ENCODE measurements around the gene DPYSL5.
"Not testable (repeated sequence)": the region's sequence is repeated elsewhere in the genome, so short reads cannot be mapped to it uniquely, and the experiment has no call there.

DPYSL5 gene

DNA sequence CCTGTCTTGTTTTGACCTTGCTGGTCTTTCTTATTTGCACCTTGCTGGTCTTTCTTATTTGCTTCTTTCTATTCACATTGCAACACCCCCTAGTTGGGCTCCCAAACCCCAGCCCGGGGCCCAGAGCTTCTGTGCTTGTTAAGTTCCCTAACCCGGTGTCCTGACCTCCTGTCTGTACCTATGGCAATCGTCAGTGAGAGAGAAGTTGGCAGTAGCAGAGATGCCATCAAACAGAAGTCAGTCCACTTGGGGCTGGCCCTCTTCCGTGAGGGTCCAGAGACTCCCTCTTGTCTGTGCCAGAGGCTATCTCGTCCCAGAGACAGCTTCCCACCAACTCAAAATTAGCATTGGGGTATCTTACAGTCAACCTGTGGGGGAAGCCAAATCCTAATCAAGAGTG, 55.7 kb downstream of the DPYSL5 start:
- no peak for FAIRE-seq

DNA sequence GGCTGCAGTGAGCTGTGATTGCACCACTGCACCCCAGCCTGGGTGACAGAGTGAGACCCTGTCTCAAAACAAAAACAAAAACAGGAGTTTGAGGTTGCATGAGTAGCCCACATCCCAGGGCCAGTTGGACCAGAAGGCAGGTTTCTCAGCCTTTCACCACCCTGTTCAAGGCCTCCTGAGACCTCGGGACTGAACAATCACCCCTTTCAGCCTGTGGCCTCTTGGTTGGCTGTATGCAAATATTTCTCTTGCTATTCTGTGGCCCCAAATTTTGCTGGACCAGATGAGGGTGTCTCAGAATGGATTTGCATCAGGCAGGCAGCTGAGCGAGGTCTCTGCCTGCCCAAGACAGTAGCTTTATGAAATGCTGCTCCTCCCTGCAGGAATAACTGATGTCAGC, 56.9 kb downstream of the DPYSL5 start:
- no peak for FAIRE-seq

DNA sequence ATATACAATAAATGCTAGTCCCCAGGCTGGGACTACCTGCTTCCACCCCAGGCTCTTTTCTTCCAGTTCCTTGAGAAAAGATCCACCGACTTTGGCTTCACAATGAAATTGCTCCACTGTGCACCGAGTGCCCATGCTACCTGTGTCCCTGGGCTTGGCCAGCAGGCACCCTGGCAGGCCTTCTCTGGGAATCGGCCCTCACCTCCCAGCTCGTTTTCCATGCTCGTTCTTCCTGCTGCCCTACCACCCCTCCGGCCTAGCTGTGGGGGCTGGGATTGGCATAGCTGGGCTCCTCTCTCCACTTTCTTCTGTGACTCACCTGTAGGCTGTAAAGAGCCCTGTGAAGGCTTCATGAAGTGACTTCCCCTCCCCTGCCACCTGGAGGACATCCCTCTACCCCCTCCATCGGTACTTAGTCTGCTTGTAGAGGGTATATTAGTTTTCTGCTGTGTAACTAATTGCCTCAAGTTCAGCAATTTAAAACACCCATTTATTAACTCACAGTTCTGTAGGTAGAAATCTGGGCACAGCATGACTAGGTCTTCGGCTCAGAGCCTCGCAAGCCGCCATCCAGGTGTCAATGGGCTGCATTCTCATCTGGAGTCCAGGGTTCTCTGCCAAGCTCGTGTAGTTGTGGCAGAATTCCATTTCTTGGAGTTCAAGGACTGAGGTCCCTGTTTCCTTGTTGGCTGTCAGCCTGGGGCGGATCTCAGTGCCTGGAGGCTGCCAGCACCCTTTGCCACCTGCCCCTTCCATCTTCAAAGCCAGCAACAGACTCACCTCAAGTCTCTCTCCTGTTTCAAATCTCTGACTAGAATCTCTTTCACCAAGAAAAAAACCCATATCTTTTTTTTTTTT, 57.6 kb downstream of the DPYSL5 start:
- FAIRE-seq, result no peak

DNA sequence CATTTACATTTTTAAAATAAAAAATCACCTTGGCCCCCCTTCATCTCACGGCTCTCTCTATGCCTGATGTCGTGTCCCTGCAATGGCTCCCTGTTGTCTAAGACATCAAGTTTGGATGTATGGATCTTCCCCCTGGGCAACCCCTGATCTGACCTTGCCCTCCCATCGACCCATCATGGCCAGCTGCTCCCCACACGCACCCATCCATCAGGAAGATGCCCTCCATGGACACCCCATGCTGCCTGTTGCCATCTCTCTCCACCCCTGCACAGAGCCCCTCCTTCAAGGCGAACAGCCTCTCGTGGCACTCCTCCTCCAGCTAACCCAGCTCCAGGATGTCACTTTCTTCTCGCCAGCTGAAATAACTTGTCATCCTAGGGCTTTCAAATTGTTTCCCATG, 59.5 kb downstream of the DPYSL5 start:
- no peak for FAIRE-seq

DNA sequence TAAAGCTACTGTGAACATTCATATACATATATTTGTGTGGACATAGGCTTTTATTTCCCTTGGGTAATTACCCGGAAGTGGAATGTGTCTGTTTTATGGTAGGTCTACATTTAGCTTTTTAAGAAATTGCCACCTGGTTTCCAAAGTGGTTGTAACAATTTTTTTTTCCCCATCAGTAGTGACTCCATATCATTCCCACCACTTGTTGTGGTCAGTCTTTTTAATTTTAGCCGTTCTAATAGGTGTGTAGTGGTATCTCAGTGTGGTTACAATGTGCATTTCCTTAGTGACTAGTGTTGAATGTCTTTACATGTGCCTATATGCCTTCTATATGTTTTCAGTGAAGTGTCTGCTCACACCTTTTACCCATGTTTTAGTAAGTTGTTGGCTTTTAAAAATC, 62.2 kb downstream of the DPYSL5 start:
- FAIRE-seq, result no peak

DNA sequence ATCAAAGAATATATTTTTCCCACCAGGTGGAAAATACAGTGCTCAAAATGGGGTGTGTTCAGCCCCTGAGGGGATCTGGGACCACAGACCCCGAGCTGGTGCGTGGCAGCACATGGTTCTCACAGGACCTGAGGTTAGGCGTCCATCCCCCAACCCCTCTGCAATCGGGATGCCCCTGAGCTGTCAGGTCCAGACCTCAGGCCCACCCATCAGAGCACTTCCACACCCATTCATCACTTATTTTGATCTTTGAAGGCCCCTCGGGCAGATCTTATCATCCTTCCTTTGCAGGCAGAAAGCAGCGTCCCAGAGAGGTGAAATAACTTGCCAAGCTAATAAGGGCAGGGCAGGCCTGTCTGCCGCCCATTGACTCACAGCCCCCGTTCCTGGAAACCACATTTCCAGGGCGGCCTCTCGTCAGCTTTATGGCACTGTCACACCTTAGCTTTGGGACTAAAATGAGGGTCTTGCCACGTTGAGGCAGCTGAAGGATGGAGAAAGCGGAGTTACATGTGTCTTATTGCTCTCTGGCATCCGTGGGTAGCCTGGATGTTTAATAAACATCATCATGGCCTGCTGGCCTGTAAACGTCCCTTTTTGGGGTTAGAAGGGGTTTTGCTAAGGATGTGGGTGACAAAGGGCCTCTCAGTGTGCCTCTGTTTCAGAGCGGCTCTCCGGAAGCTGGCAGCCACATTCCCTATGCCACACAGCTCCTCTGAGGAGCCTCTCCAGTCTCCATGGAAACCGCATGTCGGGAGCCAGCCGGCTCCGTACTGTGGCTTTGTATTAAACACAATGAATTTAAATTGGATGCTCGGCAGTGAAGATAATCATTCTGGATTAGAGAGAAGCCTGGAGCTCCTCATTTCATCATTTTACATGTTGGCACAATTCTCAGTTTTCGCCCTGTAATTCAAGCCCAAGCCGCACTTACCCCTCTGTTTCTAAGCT, 64.3 kb downstream of the DPYSL5 start:
- no peak for FAIRE-seq

DNA sequence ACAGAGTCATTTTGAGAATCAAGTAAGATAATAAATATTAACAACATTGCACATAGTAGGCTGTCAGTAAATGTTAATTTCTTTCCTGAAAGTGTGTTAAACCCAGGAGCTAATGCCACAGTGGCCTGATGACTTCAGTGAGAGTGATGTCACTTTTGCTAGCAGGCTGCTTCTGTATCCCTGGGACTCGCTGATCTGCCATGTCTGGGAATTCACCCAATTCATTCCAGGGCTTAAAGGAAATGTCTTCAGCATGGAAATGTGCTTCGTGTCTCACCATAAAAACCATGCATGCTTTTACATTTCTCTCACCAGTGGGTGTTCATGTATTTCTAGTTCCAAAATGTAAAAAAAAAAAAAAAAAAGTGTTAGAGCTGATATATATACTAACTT, 65.7 kb downstream of the DPYSL5 start:
- FAIRE-seq, result no peak

DNA sequence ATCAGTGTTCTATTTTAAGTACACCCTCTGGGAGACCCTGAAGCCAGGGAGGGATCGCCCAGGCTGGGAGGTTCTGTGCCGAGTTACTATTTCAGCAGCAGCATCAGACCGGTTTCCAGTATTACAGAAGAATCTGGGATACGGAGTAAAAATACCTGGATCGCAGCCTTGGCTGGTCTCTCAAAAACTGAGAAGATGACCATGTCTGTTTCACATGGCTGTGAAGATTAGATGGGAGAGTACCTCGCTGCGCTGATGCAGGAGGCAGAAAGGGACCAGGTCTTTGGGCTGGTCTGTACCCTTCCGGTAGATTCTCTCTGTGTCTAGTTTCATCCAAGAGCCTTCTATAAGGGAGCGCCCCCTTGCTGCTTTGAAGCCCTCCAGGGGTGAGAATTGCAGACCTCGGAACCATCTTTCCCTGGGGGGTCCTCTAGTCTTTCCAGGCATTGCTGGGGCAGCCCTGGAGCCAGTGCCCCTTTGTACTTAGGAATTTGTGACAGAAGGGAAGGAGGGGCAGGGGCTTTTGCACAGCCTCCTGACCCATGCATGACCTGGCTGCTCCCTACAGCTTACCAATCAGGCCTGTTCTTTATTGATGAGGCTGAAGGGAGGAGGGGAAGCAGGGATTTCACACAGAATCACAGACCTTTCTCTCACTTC, 66.2 kb downstream of the DPYSL5 start:
- FAIRE-seq, result no peak

DNA sequence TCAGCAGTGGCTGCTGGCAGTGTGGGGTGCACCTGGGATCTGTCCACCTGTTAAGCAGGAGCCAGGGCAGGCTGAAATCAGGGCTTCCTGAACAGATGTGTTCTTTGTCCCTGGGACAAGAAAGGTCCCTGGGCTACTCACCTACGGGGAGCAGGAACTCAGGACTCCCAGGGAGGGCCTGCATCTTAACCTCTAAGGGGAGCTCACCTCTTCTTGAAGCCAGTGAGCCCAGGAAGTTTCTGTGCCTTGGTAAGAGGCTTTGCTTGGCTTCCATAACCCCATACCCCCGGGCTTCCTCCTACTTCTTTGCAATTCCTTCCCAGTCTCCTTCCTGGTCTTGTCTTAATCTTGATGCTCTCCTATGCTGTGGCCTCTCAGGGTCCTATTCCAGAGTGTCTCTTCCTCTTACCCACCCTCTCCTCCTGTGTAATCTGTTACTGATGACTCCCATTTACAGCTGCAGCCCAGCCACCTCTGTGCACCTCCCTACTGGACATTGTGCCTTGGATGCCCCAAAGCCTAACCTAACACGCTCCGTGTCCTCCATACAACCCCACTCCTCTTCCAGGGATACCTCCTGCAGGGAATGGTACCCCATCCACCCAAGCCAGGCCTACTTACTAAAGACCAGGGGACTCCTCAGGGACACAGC, 66.9 kb downstream of the DPYSL5 start:
- FAIRE-seq, result no peak

DNA sequence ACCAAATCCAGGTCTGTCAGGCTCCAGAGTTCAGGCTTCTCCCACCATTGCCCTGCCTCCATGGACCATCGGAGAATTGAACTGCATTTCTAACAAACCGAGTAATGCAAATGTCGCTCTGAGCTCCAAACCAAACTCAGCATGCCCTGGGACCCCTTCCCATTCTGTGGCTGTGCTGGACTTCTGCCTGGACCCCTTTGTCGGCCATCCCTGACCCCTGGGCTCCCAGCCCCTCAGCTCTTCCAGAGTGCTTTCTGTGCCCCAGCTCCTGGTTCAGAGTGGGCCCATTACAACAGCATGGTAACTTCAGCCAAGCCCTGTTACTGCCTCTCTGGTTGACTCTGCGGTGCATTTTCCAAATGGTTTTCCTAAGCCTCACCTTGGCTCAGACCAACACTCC, 67.4 kb downstream of the DPYSL5 start:
- no peak for FAIRE-seq

DNA sequence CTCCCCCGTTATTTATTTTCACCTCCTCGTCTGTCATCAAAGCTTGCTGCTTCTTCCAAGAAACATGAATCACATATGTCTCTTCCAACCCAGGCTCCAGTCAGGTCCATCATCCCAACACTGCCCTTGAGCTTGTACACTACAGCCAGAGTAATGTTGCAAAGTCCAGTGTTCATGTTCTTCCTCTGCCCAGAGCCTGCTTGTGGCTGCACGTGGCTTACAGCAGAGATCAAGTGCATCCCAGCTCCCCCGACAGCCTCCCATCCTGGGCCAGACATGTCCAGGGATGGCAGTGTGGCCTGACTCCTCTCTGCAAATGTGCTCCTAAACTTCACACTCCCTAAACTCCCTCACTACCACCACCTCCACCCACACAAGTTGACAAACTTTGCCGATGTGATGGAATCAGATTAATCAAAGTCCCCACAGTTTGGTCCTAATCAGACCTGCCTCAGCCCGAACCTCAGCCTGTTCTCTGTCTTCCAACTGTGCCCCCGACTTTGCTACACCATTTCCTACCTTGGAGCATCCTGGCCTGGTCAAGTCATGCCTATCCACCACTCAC, 68.3 kb downstream of the DPYSL5 start:
- no peak for FAIRE-seq

DNA sequence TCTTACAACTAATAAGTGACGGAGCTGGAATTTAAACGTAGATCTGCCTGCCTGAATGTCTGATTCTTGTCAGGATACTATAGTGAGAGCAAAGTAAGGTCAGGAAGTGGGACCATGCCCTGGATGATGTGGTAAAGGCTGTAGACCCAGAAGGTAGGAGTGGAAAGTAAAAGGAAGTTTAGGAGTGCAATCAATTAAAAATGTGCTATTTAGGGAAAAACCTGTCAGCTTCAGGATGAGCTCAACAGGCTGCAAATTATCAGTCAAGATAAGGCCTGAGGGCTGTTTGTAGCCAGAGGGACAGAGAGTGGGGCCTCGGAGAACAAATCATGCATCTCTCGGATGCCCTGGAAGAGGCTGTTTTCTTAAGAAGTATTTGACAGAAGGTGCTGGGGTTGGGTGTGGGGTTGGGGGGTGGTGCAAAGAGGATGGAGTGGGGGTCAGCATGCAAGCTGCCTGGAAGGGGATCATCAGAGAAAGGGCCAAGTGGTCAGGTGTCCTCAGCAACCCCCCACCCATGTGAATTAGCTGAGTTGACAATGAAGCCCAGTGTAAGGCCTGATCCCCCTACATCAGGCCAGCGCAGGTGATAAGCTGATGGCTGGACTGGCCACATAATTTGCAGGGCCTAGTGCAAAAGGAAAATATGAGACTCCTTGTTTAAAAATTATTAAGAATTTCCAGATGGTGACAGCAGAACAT, 69.4 kb downstream of the DPYSL5 start:
- FAIRE-seq, result no peak

DNA sequence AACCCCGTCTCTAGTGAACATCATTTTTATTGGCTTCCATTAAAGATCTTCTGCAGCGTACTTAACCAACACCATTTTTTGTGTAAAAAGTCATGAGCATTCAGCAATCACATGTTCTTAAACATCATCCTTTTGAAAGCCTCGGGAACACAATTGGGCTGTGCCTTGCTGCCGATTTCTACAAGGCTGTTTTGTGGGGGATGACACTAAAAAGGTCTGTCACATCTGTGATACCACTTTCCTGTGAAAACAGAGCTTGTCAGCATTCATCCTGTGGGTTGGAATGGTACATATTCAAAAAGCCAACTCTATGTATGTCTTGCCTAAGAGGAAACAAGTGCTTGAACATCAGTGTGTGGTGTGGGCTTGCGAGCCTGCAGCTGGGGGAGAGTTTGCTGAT, 73.4 kb downstream of the DPYSL5 start:
- FAIRE-seq, result no peak

DNA sequence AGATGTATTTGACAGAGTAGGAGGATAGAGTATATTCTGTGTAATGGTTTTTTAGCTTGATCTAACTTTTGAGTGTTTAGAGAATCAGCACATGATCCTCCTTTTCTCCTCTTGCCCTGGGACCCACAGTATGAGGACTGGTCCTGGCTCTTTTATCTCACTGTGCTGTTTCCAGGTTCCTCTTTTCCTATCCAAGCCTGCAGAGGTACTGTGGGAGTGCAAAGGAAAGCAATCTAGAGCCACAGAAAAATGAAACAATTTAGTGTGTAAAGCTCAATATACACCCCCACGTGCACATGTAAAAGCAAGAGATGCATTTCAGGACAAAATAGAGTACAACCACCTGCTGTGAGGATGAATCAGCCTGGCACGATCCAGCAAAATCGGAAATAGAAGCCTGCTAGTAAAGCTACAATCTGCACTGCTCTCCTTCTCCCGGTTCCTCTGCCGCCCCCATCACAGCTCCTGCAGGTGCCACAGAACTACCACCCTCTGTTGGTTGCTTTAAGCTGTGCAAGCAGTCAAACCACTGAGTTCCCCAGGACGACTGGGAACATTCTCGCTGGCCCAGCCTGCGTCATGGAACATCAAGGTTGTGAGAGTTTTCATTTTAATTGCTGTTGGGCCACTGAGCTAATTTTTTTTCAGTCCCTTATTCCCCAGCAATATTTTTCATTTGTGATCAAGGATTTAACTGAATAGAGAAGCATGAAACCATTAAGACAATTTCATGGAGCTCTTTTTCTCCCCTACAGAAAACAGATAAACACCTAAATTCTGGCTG, 74.7 kb downstream of the DPYSL5 start:
- peak; percentile 87 for FAIRE-seq

DNA sequence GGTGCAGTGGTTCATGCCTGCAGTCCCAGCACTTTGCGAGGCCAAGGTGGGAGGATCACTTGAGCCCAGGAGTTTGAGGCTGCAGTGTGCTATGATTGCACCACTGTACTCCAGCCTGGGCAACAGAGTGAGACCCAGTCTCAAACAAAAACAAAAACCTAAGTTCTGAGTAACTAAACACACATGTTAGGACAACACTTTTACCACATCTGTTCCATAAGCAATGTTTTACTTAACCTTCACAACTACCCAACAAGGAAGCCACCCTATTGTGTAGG, 75.2 kb downstream of the DPYSL5 start:
- not testable (repeated sequence) for FAIRE-seq

DNA sequence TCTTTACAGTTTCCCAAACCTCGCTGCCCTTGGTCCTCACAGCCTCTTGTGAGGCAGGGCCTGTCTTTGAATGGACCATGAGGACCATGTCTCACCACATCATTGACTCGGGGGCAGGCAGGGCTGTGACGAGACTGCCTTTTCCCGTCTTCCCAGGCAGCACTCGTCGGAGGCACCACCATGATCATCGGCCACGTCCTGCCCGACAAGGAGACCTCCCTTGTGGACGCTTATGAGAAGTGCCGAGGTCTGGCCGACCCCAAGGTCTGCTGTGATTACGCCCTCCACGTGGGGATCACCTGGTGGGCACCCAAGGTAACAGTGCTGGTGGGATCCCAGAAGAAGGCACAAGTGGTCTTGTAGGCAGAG, 76.8 kb downstream of the DPYSL5 start:
- no peak for FAIRE-seq

DNA sequence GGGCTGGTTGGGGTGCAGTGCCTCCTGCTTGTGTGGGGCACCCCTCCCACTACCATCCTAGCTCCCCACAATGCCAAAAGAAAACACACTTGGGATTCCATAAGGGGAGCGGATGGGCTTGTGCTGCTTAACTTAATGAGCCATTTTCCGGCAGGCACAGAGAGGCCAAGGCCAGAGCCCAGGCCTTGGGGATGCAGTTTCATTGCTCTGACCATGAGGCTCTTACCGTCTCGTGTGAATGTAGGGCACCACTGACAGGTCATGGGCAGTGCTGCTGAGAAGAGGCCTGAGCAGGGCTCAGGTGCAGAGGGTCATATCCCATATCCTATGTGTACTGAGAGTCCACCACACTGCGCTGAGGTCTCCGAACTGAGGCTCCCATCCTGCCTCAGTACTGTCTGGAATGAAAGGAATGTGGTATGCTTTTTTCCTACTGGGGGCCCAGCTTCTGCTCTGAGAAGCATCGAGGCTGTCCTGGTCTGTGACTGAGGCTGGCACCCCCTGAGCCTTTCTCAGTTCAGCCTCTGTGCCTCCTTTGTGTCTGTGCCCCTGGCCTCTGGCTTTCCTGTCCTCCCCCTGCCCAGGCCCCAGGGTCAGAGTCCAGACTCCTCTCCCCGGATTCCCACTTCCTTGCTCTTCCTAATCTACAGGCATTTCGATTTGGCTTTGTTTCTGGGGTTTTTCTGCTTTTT, 77.3 kb downstream of the DPYSL5 start:
- no peak for FAIRE-seq

DNA sequence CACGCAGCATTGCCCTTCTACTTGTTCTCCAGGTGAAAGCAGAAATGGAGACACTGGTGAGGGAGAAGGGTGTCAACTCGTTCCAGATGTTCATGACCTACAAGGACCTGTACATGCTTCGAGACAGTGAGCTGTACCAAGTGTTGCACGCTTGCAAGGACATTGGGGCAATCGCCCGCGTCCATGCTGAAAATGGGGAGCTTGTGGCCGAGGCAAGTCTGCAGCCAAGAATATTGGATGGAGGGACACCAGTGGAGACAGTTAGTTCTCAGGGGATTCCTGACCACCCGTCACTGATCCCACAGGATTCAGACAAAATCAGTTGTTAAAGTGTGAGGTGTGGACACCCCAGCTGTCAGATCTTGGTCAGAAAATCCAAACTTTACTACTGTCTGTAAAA, 79.3 kb downstream of the DPYSL5 start:
- no peak for FAIRE-seq

DNA sequence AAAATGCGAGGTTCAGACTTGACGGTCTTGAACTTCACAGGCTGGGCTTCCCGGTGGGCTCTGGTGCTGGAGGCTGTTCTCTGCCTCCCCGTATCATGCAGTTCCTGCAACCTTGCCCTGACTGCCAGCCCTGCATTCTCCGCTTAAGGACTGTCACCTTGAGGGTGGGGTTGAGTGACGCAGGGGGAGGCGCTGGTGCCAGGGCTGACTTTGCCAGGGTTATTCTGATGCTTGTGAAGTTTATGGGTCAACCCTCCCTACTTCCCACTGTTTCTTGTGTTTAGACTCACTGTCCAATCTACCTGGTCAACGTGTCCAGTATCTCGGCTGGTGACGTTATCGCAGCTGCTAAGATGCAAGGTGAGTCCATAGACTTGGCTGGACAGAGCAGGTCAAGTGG, 85.0 kb downstream of the DPYSL5 start:
- no peak for FAIRE-seq

DNA sequence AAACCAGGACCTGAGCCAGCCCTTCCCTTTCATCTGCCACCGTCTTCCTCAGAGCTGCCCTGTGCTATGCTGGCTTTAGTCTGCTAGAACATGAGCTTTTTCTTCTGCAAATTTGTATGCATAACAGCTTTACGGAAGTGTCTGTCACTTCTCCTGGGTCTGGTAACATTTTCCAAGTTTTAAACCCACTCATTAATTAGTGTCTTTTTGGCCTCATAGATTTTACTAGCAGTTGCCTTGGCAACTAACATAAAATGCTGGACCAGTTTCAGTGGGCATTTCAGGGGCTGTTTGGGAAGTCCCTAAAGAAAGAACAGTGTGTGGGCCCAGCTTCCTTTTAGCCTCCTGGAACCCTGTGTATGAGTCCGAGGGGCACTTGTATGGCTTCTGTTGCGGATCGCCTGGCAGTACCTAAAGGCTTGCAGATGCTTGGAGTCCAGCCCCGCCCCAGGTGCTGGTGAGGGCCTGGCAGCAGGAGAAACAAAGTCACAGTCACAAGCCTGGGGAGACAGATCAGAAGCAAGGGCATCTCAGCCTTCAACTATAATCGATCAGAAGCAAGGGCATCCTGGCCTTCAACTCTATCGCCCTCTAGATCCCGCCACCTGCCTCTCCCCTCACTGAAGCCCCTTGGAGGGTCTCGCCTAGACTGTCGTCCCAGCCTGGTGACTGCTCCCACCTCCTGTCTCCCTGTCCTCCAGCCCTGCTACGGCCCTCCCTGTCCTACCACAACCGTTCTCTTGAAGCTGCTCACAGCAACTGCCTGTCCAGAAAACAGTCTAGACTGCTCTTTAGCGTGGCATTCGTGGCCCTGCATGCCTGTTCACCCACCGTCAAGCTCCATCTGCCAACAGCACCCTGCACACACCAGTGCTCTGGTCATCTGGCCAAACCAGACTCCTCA, 85.8 kb downstream of the DPYSL5 start:
- FAIRE-seq, result no peak
